ENCODE measurements around the gene RTN4R.
A peak's percentile ranks its signal among the peaks of the same experiment; 100 is the strongest.
"Not testable (repeated sequence)": the region's sequence is repeated elsewhere in the genome, so short reads cannot be mapped to it uniquely, and the experiment has no call there.

Gene RTN4R

GRCh38 chr22:20278726-20279490, 10.8 kb upstream of the RTN4R start:
- H3K9me3 Mint-ChIP-seq; H3K4me3 Mint-ChIP-seq; H3K27ac Mint-ChIP-seq (ENCODE audit: low read depth); ATAC-seq (replicated peaks; ENCODE audit: extremely low read depth, poor library complexity, severe bottlenecking); H3K27me3 Mint-ChIP-seq; DNase-seq (ENCODE audit: low spot score in 2 of 2); H3K36me3 Mint-ChIP-seq (ENCODE audit: insufficient read depth); H3K4me1 Mint-ChIP-seq: not testable (repeated sequence)

DNA sequence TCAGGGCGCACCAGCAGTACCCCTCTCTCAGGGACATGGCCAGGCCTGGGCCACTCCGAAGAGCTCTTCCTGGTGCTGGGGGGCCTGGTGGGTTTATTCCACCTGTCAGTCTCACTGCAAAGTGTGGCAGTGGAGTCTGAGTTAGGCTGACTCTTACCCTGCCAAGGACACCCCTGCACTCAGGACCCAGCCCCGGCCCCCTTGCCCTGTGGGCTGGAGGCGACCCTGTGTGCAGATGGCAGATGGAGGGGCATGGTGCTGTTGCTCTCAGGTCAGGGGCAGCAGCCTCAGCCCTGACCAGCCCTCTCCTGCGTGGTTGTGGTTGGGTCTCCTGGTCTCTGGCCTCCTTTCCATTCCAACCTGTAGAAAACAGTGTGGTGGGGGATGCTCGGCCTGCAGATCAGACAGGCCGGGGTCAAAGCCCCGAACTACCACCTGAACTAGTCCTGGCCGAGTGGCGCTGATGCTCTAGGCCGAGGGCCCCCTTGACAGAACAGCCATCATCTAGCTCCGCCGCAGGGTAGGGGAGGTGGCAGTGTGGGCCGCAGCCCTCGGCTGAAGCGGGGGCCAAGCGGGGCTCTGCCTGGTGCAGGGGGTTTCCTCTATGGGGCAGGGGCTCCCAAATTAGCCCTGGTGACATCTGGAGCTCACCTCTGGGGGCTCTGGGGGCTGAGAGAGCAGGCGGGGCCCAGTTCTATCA, 10.0 kb upstream of the RTN4R start:
- not testable (repeated sequence) for DNase-seq (ENCODE audit: low spot score in 2 of 2); H3K27me3 Mint-ChIP-seq; H3K4me1 Mint-ChIP-seq; H3K9me3 Mint-ChIP-seq; H3K27ac Mint-ChIP-seq (ENCODE audit: low read depth); H3K36me3 Mint-ChIP-seq (ENCODE audit: insufficient read depth); H3K4me3 Mint-ChIP-seq; ATAC-seq (replicated peaks; ENCODE audit: extremely low read depth, poor library complexity, severe bottlenecking)

- no peaks in the 10 kb centered on the region for H3K36me3 Mint-ChIP-seq (ENCODE audit: insufficient read depth)
- H3K4me1 Mint-ChIP-seq = peaks cover 5% of the 10 kb centered on the region
- no peak overlapping the region for H3K4me3 Mint-ChIP-seq
- ATAC-seq (replicated peaks; ENCODE audit: extremely low read depth, poor library complexity, severe bottlenecking) = no peak
- H3K9me3 Mint-ChIP-seq = no peaks in the 10 kb centered on the region
- peak overlapping the region; percentile 70 for H3K27ac Mint-ChIP-seq (ENCODE audit: low read depth)
- DNase-seq (ENCODE audit: low spot score in 2 of 2) = no peak
- H3K27me3 Mint-ChIP-seq = no peaks in the 10 kb centered on the region
Observed at GRCh38 chr22:20276468-20276867, 8.3 kb upstream of the RTN4R start.

DNA sequence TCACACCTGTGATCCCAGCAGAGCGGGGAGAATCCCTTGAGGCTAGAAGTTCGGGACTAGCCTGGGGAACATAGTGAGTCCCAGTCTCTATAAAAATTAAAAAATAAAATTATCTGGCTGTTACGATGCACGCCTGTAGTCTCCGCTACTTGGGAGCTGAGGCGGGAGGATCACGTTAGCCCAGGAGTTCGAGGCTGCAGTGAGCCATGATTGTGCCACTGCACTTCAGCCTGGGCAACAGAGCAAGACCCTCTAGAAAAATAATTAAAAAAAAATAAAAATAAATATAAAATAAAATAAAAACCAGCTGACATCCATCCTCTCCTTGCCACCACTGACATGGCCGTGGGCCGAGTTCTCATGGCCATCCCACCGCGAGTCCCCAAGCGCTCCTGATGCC, 7.7 kb upstream of the RTN4R start:
- ATAC-seq (replicated peaks; ENCODE audit: extremely low read depth, poor library complexity, severe bottlenecking) (no peak), DNase-seq (ENCODE audit: low spot score in 2 of 2) (no peak)
- Mint-ChIP-seq H3K27me3 (no peaks in the 10 kb centered on the region), H3K4me3 (no peak overlapping the region), H3K36me3 (ENCODE audit: insufficient read depth) (no peaks in the 10 kb centered on the region), H3K27ac (ENCODE audit: low read depth) (no peak overlapping the region), H3K4me1 (peaks cover 5% of the 10 kb centered on the region), H3K9me3 (no peaks in the 10 kb centered on the region)

DNA sequence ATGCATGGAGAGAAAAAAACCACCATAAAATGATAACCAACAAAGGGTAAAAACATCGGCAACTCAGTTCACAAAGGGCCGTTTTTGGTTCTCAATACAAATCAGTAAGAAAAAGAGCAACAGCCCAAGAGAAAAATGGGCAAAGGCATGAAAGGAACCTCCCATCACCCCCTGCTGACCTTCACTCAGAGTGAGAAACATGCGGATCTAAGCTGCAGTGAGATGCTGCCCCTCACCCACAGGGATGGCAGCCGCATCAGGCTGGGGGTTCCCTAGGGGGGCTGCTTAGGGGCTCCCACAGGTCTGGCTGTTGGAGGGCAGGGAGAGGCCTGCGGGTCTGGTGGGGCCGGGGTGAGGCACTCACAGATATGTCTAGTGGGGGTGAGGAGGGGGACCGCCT, 7.2 kb upstream of the RTN4R start:
- not testable (repeated sequence) for H3K27me3 Mint-ChIP-seq; DNase-seq (ENCODE audit: low spot score in 2 of 2); H3K4me3 Mint-ChIP-seq; H3K9me3 Mint-ChIP-seq; H3K36me3 Mint-ChIP-seq (ENCODE audit: insufficient read depth); ATAC-seq (replicated peaks; ENCODE audit: extremely low read depth, poor library complexity, severe bottlenecking); H3K27ac Mint-ChIP-seq (ENCODE audit: low read depth); H3K4me1 Mint-ChIP-seq

- not testable (repeated sequence) for H3K27me3 Mint-ChIP-seq; H3K4me1 Mint-ChIP-seq; ATAC-seq (replicated peaks; ENCODE audit: extremely low read depth, poor library complexity, severe bottlenecking); DNase-seq (ENCODE audit: low spot score in 2 of 2); H3K27ac Mint-ChIP-seq (ENCODE audit: low read depth); H3K9me3 Mint-ChIP-seq; H3K4me3 Mint-ChIP-seq; H3K36me3 Mint-ChIP-seq (ENCODE audit: insufficient read depth)
Observed at GRCh38 chr22:20274374-20274773, 6.3 kb upstream of the RTN4R start.

- Mint-ChIP-seq H3K9me3 (no peaks in the 10 kb centered on the region), H3K27me3 (no peaks in the 10 kb centered on the region), H3K36me3 (ENCODE audit: insufficient read depth) (no peaks in the 10 kb centered on the region), H3K4me3 (no peak overlapping the region), H3K27ac (ENCODE audit: low read depth) (no peak overlapping the region), H3K4me1 (peaks cover 5% of the 10 kb centered on the region)
- DNase-seq (ENCODE audit: low spot score in 2 of 2) = no peak
- no peak for ATAC-seq (replicated peaks; ENCODE audit: extremely low read depth, poor library complexity, severe bottlenecking)
Observed at GRCh38 chr22:20273758-20274181, 5.7 kb upstream of the RTN4R start.

DNA sequence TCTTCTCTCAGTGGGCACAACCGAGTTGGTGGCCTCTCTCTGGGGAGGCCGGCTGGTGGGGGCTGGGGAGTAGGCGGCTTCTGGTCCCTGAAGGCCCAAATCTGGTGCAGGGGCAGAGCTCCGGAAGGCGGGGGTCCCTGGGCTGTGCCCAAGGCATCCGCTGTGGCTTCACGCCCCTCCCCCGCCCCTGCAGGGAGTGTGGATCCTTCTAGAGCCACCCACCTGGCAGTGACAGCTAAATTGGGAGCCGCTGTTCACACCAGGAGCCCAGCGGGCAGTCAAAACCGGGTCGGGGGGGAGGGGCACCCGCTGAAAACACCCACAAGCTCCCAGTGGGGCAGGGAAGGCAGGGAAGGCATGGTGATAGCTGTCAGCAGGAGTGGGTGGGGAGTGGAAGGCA, 4.6 kb upstream of the RTN4R start:
- H3K27ac Mint-ChIP-seq (ENCODE audit: low read depth) = no peak overlapping the region
- peaks cover 5% of the 10 kb centered on the region for H3K4me1 Mint-ChIP-seq
- no peak overlapping the region for H3K4me3 Mint-ChIP-seq
- ATAC-seq (replicated peaks; ENCODE audit: extremely low read depth, poor library complexity, severe bottlenecking) = no peak
- H3K36me3 Mint-ChIP-seq (ENCODE audit: insufficient read depth) = no peaks in the 10 kb centered on the region
- no peaks in the 10 kb centered on the region for H3K27me3 Mint-ChIP-seq
- no peaks in the 10 kb centered on the region for H3K9me3 Mint-ChIP-seq
- no peak for DNase-seq (ENCODE audit: low spot score in 2 of 2)

- DNase-seq (ENCODE audit: low spot score in 2 of 2) (no peak), ATAC-seq (replicated peaks; ENCODE audit: extremely low read depth, poor library complexity, severe bottlenecking) (no peak)
- H3K36me3 Mint-ChIP-seq (ENCODE audit: insufficient read depth) = no peaks in the 10 kb centered on the region
- H3K4me3 Mint-ChIP-seq = no peak overlapping the region
- no peaks in the 10 kb centered on the region for H3K9me3 Mint-ChIP-seq
- H3K27ac Mint-ChIP-seq (ENCODE audit: low read depth) = no peak overlapping the region
- no peaks in the 10 kb centered on the region for H3K27me3 Mint-ChIP-seq
- peaks cover 5% of the 10 kb centered on the region for H3K4me1 Mint-ChIP-seq
Observed at GRCh38 chr22:20272174-20272573, 4.1 kb upstream of the RTN4R start.

DNA sequence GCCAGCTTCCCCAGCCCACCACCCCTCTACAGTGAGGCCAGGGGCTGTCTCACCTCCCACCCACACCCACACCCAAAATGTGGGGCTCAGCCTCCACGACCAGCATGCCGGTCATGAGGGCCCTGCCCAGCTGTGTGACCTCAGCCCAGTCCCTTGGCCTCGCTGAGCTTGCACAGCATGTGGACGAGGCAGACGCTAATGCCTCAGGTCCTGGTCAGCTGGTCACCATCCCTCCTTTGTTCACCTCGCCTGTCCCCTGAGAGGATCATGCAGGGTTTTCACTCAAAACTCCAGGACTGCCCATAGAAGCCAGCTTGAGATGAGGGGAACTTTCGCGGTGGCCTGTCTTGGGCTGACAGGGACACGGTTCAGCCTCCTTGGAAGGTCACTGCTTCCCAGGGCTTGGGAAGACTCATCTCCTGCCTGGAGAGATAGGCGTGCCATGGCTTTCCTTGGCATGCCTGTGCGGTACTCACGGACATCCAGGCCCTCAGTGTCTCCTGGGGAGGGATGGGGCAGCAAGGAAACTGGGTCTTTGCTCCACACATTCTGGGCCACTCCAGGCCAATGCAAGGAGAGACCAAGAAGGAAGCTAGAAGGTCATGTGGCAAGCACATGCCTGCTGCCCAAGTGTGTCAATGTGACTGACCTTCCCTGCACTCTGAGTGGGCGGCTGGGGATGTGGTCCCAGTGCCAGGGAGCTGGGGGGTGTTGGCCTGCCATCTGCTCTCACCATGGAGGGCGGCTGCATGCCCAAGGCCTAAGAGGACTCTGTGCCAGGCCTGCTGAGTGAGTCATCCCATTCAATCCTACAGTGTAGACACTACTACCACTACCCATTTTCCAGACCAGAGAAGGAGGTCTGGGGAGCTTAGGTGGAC, 3.2 kb upstream of the RTN4R start:
- H3K27ac Mint-ChIP-seq (ENCODE audit: low read depth) = no peak overlapping the region
- H3K9me3 Mint-ChIP-seq = no peaks in the 10 kb centered on the region
- H3K4me3 Mint-ChIP-seq = no peak overlapping the region
- H3K4me1 Mint-ChIP-seq = peaks cover 5% of the 10 kb centered on the region
- DNase-seq (ENCODE audit: low spot score in 2 of 2) (no peak), ATAC-seq (replicated peaks; ENCODE audit: extremely low read depth, poor library complexity, severe bottlenecking) (no peak)
- H3K36me3 Mint-ChIP-seq (ENCODE audit: insufficient read depth) = no peaks in the 10 kb centered on the region
- H3K27me3 Mint-ChIP-seq = no peaks in the 10 kb centered on the region

DNA sequence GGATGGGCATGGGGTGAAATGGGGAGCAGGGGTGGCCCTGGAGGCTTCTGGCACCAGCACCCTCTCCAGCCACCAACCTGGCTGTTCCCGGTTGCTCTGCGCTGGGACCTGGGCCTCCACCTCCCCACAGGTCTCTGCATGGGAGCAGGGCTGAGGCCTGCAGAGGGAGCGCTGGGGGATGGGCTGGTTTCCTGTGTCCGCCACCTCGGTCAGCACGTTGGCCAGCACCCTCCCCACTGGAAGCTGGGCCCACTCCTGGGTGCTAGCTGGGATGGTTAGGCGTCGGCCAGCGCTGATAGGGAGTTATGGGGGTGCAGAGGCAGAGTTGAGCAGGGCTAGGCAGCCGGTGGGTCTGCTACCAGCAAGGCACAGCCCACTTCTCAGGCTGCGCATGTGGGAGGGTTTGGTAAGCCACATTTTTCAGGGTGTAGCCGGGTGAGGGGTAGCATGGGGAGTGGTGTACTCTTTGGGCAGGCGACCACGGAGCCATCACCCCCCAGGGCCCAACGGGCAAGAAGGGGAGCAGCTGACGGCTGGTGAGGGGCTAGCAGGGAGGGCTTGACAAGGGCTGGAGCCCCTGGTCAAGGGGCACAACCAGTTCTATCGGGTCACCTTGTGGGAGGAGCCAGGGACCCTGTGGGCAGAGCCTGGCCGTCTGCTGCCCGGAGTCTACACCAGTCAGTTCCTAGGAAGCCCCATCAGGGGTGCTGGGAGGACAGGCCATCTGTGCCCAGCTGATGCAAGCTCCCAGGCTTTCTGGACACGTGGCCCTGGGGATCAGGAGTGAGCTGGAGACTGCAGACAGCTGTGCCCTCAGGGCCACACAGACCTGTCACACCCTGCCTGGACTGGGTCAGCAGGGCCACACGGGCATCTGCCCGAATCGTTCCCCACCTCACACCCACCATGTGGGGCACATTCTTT, 2.3 kb upstream of the RTN4R start:
- not testable (repeated sequence) for ATAC-seq (replicated peaks; ENCODE audit: extremely low read depth, poor library complexity, severe bottlenecking); H3K9me3 Mint-ChIP-seq; H3K27ac Mint-ChIP-seq (ENCODE audit: low read depth); H3K4me1 Mint-ChIP-seq; H3K4me3 Mint-ChIP-seq; H3K36me3 Mint-ChIP-seq (ENCODE audit: insufficient read depth); H3K27me3 Mint-ChIP-seq; DNase-seq (ENCODE audit: low spot score in 2 of 2)

DNA sequence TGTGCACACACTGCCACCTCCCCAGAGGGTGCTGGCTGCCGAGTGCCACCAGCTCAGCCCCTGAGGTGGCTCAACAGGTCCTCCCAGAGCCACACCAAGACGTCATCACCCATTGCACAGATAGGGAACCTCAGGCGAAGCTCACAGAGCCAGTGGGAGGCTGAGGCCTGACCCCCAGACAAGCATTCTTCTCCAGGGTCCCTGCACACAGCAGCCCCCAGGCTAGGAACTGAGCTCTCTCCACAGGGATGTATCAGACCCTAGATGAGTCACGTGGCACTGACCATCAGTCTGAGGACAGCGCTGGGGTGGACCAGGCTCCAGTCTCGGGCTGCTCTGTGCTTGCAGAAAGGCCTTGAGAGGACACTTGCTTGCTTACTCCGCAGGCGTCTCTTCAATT, 1.6 kb upstream of the RTN4R start:
- not testable (repeated sequence) for H3K4me3 Mint-ChIP-seq; DNase-seq (ENCODE audit: low spot score in 2 of 2); H3K36me3 Mint-ChIP-seq (ENCODE audit: insufficient read depth); ATAC-seq (replicated peaks; ENCODE audit: extremely low read depth, poor library complexity, severe bottlenecking); H3K27me3 Mint-ChIP-seq; H3K9me3 Mint-ChIP-seq; H3K4me1 Mint-ChIP-seq; H3K27ac Mint-ChIP-seq (ENCODE audit: low read depth)

All from central memory CD8-positive, alpha-beta T cell (primary cell).